Activated CD8-positive, alpha-beta T cell treated with anti-CD3 and anti-CD28 coated beads for 36 hours (primary cell): ENCODE results near the gene C10orf105. TPM values are rescaled to one million over a fixed set of nuclear protein-coding genes. Genes with fewer than 3 reads are reported as not detected.
A peak's percentile ranks its signal among the peaks of the same experiment; 100 is the strongest.

ENCODE experiments used
- ATAC-seq: fragments of 200-7000 bp; cut with Tn5 transposase; one replicate; pipeline ENCODE4 v1.10.0; 2021; ENCODE audit warnings: mild to moderate bottlenecking, moderate library complexity
- CTCF ChIA-PET: fragments of 350-600 bp; sonication (Branson Sonifier 250); formaldehyde crosslinking; loops from one replicate; lab custom pipeline; 2021; ENCODE audit warnings: antibody characterized with exemption; lab: Charles Lee
- POLR2A ChIA-PET: fragments of 350-600 bp; sonication (Branson Sonifier 250); formaldehyde crosslinking; loops from one replicate; lab custom pipeline; 2021; ENCODE audit warnings: antibody characterized with exemption; lab: Charles Lee
- DNase-seq: peaks from one replicate; pipeline ENCODE4 v3.0.0-alpha.2; 2020
- H3K27ac Mint-ChIP-seq: one replicate; pipeline ENCODE4 v1.8.0; 2021; ENCODE audit warnings: mild to moderate bottlenecking, mixed read lengths
- H3K27me3 Mint-ChIP-seq: one replicate; pipeline ENCODE4 v1.8.0; 2021; ENCODE audit warnings: mixed read lengths
- H3K36me3 Mint-ChIP-seq: one replicate; pipeline ENCODE4 v1.8.0; 2021; ENCODE audit warnings: low read depth, mixed read lengths
- H3K4me1 Mint-ChIP-seq: one replicate; pipeline ENCODE4 v1.8.0; 2021; ENCODE audit warnings: low read depth, mixed read lengths
- H3K4me3 Mint-ChIP-seq: one replicate; pipeline ENCODE4 v1.8.0; 2021; ENCODE audit warnings: mild to moderate bottlenecking, moderate library complexity, mixed read lengths
- H3K9me3 Mint-ChIP-seq: one replicate; pipeline ENCODE4 v1.8.0; 2021; ENCODE audit warnings: mixed read lengths
- CTCF ChIP-seq: fragments of 200-600 bp; IDR thresholded peaks from one replicate; pipeline ENCODE4 v1.8.0; 2022; ENCODE audit warnings: antibody characterized with exemption, mild to moderate bottlenecking
- intact Hi-C: fragments of 100-400 bp; cut with micrococcal nuclease; formaldehyde crosslinking; loops from one replicate; pipeline ENCODE4 v1.10.0; 2022
- total RNA-seq, 2 experiments: library from RNA; stranded (reverse); gene quantifications; one replicate each; pipeline ENCODE4 v1.2.3, GENCODE V29; 2021

The C10orf105 gene
- total RNA-seq, 2 experiments from 2014 or later = 0.16 to 0.27 TPM

GRCh38 chr10:71711052-71711623, 8.4 kb downstream of the C10orf105 start:
- ChIA-PET CTCF (interaction anchor here (0.8 to 12.4 kb wide), 9 partner anchors 14 to 397 kb away, joined by 3 to 189 read pairs (median 4); partner anchors contain the start of gene VSIR), POLR2A (interaction anchor here (0.9 to 7.5 kb wide), 3 partner anchors 14 to 64 kb away, joined by 3 to 65 read pairs (median 15); partner anchors contain the start of gene VSIR)
- Mint-ChIP-seq H3K27ac (peak overlapping the region; percentile 96), H3K9me3 (no peaks in the 10 kb centered on the region), H3K4me3 (no peak overlapping the region), H3K36me3 (no peaks in the 10 kb centered on the region), H3K27me3 (no peaks in the 10 kb centered on the region), H3K4me1 (peaks cover 67% of the 10 kb centered on the region)
- ATAC-seq = no peak
- TF ChIP-seq CTCF = no peak
- intact Hi-C loops = no loop called here
- no peak for DNase-seq

- POLR2A ChIA-PET = interaction anchor here (0.9 to 2.9 kb wide), 2 partner anchors 62 to 65 kb away, joined by 3 to 15 read pairs; partner anchors contain the start of gene VSIR
- intact Hi-C loops = no loop called here
- Mint-ChIP-seq H3K27ac (no peak overlapping the region), H3K36me3 (no peaks in the 10 kb centered on the region), H3K4me3 (no peak overlapping the region), H3K9me3 (no peaks in the 10 kb centered on the region), H3K4me1 (peaks cover 62% of the 10 kb centered on the region), H3K27me3 (no peaks in the 10 kb centered on the region)
- ATAC-seq (no peak), DNase-seq (no peak)
- CTCF ChIA-PET = interaction anchor here (2.0 to 12.4 kb wide), 3 partner anchors 15 to 63 kb away, joined by 11 to 189 read pairs (median 57); partner anchors contain the start of gene VSIR
- no peak for TF ChIP-seq CTCF
These were observed 9.1 kb downstream of the C10orf105 start for GRCh38 chr10:71710519-71710918.

- Mint-ChIP-seq H3K4me3 (no peak overlapping the region), H3K27ac (no peak overlapping the region), H3K27me3 (no peaks in the 10 kb centered on the region), H3K9me3 (no peaks in the 10 kb centered on the region), H3K4me1 (peaks cover 49% of the 10 kb centered on the region), H3K36me3 (no peaks in the 10 kb centered on the region)
- DNase-seq (no peak), ATAC-seq (no peak)
- POLR2A ChIA-PET = interaction anchor here (1.1 to 1.4 kb wide), 3 partner anchors 10 to 49 kb away, joined by 3 read pairs; no protein-coding TSS in a partner anchor
- CTCF ChIA-PET = interaction anchor here (0.6 to 12.4 kb wide), 45 partner anchors 8 to 397 kb away, joined by 3 to 189 read pairs (median 6); partner anchors contain the start of genes C10orf105, PSAP and VSIR
- TF ChIP-seq CTCF = no peak
- intact Hi-C loops = loop anchor here (10.0 kb wide), 1 partner anchor 324 kb away; no protein-coding TSS in a partner anchor
These were observed 10.4 kb downstream of the C10orf105 start for GRCh38 chr10:71708897-71709882.

GRCh38 chr10:71708301-71708703, 11.3 kb downstream of the C10orf105 start:
- peaks cover 40% of the 10 kb centered on the region for H3K4me1 Mint-ChIP-seq
- ChIA-PET POLR2A (interaction anchor here (1.1 to 1.4 kb wide), 3 partner anchors 9 to 48 kb away, joined by 3 read pairs; no protein-coding TSS in a partner anchor), CTCF (interaction anchor here (0.6 to 12.4 kb wide), 53 partner anchors 9 to 396 kb away, joined by 3 to 189 read pairs (median 5); partner anchors contain the start of genes C10orf105, CDH23, PSAP and SLC29A3)
- no peaks in the 10 kb centered on the region for H3K9me3 Mint-ChIP-seq
- ATAC-seq (peak; percentile 58), DNase-seq (peak; percentile 77)
- H3K27ac Mint-ChIP-seq = peak overlapping the region; percentile 20
- no peak overlapping the region for H3K4me3 Mint-ChIP-seq
- no peaks in the 10 kb centered on the region for H3K36me3 Mint-ChIP-seq
- no peaks in the 10 kb centered on the region for H3K27me3 Mint-ChIP-seq
- intact Hi-C loops = loop anchor here (10.0 kb wide), 1 partner anchor 324 kb away; no protein-coding TSS in a partner anchor
- TF ChIP-seq CTCF = peak; percentile 99
